Colon (tissue), 2 donors: ENCODE data around the gene ZFYVE28.

Source experiments
- FAIRE-seq: peaks from 2 replicates; lab custom pipeline; 2012; peaks lifted over from hg19 to GRCh38; lab: Jason Lieb, UNC
- donor health status: control.
- donor health status: control.

ZFYVE28 gene

GRCh38 chr4:2270341-2271165, 147.9 kb downstream of the ZFYVE28 start:
- FAIRE-seq, result no peak

GRCh38 chr4:2269618-2270163, 148.8 kb downstream of the ZFYVE28 start:
- no peak for FAIRE-seq

- no peak for FAIRE-seq
These were observed 149.3 kb downstream of the ZFYVE28 start for GRCh38 chr4:2269206-2269531.

- FAIRE-seq, result no peak
These were observed 149.9 kb downstream of the ZFYVE28 start for GRCh38 chr4:2268357-2269205.

GRCh38 chr4:2267841-2268240, 150.6 kb downstream of the ZFYVE28 start:
- FAIRE-seq, result no peak

- FAIRE-seq, result no peak
These were observed 151.1 kb downstream of the ZFYVE28 start for GRCh38 chr4:2267320-2267811.

GRCh38 chr4:2266821-2267220, 151.6 kb downstream of the ZFYVE28 start:
- no peak for FAIRE-seq

- no peak for FAIRE-seq
These were observed 152.3 kb downstream of the ZFYVE28 start for GRCh38 chr4:2266181-2266580.

- FAIRE-seq, result no peak
These were observed 153.0 kb downstream of the ZFYVE28 start for GRCh38 chr4:2265113-2266110.

GRCh38 chr4:2264481-2265041, 153.9 kb downstream of the ZFYVE28 start:
- FAIRE-seq, result no peak

- no peak for FAIRE-seq
These were observed 154.5 kb downstream of the ZFYVE28 start for GRCh38 chr4:2263926-2264321.

- no peak for FAIRE-seq
These were observed 155.5 kb downstream of the ZFYVE28 start for GRCh38 chr4:2262944-2263250.

- no peak for FAIRE-seq
These were observed 156.1 kb downstream of the ZFYVE28 start for GRCh38 chr4:2262145-2262943.

- no peak for FAIRE-seq
These were observed 156.6 kb downstream of the ZFYVE28 start, which contains the start of gene MXD4 for GRCh38 chr4:2261853-2262144. Gene MXD4, minus strand, starts transcription at chr4:2262109. Its CDS starts 129 bp downstream, at chr4:2261980.

- no peak for FAIRE-seq
These were observed 157.2 kb downstream of the ZFYVE28 start for GRCh38 chr4:2261110-2261852.

- no peak for FAIRE-seq
These were observed 157.9 kb downstream of the ZFYVE28 start for GRCh38 chr4:2260344-2261109.

GRCh38 chr4:2259541-2260343, 158.7 kb downstream of the ZFYVE28 start:
- no peak for FAIRE-seq

- FAIRE-seq, result no peak
These were observed 159.4 kb downstream of the ZFYVE28 start for GRCh38 chr4:2259036-2259540.
